RPMI8226 (cell line): ENCODE measurements around the gene C6orf89.
"Not testable (repeated sequence)": the region's sequence is repeated elsewhere in the genome, so short reads cannot be mapped to it uniquely, and the experiment has no call there.

Experiments used
- DNase-seq: peaks from one replicate; pipeline ENCODE4 v3.0.0-alpha.2; 2015

C6orf89 gene

DNA sequence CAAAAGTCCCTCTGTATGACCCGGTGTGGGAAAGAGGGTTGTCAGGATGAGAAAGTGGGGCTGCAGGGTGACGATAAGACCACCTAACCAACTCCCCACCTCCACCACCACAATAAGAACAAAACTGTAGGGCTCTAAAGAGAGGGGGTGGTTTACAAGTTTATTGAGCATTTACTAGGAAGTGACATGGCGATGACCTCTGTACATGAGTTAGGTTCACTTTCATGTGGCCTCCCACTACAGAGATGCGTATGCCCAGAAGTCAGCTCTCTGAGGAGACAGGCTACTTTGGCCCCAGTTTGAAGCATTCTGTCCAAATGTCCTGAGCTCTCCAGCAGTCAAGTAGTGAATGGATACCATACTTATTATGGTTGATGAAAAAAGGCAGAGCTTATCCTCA lies 40.1 kb downstream of the C6orf89 start:
- DNase-seq, result no peak

DNA sequence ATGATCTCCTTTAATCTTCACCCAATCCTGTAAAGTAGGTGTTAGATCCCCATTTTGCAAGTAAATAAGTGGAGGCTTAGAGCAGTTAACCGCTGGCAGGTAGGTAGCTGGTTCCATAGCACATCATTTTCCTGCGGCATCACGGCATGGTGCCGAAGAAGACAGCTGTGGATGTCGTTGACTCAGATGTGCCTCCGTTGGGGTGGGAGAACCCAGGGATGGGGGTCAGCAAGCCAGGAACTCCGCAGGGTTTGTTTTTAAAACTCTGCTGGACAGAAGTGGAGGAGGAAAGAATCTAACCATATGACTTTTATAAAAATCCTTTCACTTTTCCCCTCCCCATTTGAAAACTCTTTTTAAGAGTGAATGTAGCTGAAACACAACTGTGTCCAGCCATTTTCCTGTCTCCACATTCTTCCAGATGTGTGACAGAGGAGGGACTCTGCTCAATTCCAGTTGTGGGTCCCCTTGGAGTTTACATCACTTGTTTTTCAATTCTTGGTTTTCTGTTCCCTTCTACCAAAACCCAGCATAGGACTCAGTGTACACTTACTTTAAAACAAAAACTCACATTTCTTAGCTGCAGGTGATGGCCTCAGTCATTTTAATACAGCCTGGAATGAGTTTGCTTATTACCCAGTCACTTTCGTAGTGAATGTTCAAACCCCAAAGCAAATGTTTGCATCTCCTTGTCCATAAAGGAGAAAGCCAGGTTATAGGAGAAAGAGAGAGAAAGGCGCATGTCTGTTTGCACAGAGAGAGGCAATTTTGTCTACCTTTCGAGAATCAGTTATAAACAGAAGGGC lies 41.2 kb downstream of the C6orf89 start:
- no peak for DNase-seq

DNA sequence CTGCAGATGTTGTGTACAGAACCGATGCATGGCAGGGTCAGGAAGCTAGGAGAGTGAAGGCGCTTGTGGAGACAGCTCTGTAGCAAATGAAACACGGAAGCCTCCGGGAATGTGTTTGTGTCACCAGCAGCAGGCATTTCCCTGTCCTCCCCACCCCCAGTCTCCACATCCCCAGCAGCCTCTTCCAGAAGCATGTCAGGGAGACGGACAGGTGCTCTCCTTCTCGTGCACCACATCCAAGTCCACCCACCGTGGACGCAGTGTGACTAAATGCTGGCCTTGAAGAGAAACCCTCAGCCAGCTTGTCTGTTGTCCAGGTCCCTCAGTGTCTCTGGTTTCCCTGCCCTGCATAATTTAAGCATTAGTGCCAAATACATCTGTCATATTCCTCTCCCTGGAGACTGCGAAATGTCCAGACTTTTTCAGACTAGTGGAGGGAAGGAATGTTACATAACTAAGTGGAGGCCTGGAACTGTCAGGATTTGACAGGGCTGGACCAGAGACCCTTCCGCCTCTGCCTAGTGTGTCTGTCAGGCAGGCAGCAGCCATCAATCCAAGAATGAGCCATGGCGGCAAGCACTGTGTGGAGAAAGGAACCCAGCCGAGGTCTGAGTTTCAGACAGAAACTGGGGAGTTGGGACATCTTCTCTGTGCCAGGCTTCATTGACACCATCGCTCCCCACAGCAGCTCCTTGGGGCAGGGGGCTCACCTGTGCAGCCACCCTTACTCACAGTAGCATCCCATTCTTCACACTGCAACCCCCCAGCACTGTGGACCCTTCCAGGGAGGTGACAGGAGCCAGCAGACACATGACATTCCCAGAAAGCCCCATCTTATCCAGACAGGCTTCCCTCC lies 42.2 kb downstream of the C6orf89 start:
- DNase-seq, result no peak

DNA sequence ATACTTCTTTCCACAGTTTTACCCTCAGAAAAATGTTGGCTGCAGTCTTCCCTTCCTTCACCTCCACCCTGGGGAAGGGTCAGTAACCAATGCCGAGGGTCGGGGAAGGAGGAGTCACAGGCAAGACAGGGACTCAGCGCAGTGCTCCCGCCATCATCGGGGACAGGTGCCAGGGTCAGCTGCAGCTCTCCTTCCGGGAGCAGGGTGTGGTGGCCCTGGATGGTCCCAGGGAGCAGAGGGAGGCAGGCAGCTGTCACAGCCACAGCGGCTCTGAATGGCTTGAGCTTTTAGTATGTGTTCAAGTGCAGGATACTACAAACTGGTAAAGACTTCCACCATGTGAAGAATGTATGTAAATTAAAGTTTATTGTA lies 42.8 kb downstream of the C6orf89 start:
- no peak for DNase-seq

DNA sequence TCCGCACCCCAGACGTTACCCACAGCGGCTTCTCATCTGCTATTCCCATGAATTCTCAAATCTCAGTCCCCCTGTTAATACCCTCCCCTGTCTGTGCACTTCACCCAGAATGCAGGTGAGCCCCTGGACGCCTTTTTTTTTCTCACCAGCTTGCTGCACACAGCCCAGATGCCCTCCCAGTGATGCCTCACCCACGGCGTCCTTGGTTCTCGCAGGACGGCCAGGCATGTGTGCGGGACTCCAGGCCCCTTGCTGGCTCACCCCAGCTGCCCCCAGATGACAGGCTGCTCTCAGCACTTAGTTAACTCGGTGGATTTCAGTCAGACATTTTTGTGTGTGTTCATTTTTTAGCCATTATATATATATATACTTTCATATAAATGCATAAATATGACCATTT lies 43.4 kb downstream of the C6orf89 start:
- DNase-seq, result no peak

DNA sequence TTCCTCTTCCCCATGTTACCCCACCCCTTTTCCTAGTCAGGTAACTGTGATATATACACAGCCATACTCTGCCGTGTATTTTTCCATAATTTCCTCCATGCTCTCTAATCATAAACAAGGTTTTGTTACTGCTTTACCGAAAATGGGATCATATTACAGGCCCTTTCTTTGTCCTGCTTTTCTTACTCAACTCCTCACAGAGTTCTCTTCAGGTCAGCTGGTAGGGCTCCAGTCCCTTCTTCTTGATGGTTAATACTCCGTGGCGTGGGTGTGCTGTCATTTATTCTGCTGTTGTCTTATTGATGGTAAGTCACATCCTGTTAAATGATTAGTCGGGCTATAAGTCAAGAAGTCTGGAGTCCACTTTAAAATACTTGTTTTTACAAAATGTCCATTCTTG lies 43.9 kb downstream of the C6orf89 start:
- no peak for DNase-seq

DNA sequence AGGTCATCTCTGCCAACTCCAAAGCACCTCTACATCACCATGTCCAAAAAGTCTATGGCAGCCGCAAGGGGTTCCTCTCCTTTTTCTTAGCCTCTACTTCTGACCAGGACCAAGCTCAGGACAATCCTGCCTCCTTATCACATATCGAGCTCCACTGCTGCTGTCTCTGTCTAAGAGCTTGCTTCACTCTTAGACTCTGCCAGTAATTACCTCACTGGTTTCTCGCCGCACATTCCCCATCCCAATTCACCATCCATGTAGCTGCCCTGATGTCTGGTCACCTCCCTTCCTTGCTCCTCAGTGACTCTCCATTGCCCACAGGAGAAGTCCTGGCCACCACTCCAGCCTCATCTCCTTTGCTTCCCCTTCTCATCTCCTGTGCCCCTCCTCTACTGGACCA lies 44.7 kb downstream of the C6orf89 start:
- no peak for DNase-seq

DNA sequence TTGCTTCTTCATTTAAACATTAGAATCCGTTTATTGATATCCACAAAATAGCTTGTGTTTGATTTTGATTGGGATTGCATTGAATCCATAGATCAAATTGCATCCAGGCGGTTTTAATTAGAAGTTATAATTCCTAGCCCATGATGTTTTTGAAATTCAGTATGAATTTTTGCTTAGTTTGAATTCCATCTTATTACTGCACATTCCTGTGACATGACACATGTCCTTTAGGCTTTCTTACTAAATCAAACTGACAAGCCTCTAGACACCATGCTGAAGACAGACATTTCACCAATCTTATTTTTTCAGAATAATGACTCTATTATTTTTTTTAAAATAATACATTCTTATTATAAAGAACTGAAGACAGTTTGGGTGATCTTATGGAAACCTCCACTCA lies 47.4 kb downstream of the C6orf89 start:
- DNase-seq, result no peak

DNA sequence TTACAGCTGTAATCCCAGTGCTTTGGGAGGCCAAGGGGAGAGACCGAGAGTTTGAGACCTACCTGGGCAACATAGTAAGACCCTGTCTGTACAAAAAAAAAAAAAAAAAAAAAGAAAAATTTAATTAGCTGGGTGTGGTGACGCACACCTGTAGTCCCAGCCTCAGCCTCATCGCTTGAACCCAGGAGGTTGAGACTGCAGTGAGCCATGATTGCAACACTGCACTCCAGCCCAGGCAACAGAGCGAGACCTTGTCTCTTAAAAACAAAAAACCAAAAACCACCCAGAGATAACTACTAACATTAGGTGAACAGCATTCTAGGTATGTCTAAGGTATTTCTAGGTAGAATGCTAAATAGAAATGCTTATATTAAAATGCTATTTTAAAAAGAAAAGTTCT lies 47.8 kb downstream of the C6orf89 start:
- no peak for DNase-seq

DNA sequence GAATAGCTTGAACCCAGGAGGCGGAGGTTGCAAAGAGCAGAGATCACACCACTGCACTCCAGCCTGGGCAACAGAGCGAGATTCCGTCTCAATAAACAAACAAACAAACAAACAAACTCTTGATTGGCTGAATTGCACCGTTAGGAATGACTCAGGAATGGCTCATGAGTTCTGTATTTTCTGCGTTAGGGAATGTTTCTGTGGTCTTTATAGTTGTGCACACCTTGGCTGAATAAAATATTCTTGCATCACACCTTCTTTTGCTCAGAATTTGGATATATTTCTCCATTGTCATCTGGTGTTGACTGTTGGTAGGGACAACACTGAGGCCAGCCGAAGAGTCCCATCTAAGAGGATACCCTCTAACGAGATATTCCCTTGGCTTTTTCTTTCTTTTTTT lies 49.1 kb downstream of the C6orf89 start:
- DNase-seq, result no peak

DNA sequence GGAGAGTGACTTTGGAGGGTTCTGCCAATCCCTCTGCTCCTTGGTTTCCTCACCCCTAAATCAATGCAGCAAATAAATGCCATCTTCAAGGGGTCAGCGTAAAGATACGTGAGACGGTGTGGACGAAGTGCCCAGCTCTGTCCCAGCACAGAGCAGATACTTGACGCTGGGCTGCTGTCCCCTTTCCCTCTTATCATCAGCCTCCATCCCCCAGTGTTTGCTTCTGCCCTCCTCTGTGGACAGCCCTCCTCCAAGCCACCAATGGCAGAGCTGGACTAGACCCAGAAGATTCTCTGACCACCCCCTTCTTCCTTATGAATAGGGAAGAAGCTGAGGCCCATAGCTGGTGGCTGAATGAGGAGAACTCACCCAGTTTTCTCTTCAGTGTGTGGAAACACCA lies 51.1 kb downstream of the C6orf89 start:
- DNase-seq, result no peak

DNA sequence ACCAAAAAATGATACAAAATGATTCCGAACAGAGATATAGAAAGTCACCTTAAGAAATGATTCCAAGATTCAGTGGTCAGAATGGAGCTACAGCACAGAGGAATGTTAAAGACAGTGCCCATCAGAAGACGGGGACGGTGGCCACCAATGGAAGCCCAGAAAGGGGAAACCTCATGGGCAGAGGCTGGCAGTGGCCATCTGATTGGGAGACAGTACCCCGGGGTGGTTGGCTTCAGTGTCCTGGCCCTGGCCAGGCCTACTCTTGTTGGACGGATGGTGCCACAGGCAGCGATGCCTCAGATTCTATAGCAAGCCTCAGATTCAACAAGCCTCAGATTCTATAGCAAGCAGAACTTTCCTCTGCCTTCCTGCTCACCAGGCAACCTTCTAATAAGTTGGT lies 52.1 kb downstream of the C6orf89 start:
- DNase-seq, result no peak

DNA sequence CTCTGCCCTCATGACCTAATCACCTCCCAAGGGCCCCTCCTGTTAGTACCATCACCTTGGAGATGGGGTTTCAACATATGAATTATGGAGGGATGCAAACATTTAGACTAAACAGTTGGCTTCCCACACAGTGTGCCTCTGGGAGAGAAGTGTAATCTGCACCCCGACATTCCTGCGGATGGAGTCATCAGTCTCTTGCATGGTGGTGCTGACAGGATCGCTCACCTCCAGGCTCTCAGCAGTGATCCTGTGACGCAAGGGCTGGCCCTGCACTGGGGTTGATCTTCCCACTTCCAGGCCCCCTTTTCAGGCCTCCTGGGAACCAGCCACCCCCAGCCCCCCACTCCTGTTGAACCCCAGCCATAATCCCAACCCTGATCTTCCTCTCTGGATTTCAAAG lies 52.8 kb downstream of the C6orf89 start:
- DNase-seq, result no peak

DNA sequence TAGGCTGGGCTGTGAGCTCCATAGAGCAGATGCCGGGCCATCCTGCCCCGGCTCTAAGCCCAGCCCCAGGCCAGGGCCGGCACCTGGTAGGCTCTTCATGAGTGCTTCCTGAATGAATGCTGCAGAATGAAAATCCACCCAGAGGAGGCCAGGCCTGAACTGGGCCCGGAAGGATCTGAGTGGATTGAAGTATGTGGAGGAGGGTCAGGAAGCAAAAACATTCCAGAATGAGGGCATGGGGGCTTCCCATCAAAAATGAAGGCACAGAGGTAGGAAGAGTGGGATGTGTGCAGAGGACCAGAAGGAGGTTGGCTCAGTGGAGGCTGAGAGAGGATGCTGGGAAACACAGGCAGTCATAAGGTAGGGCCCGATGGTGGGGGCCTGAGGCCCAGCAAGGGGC lies 53.3 kb downstream of the C6orf89 start:
- DNase-seq, result not testable (repeated sequence)

DNA sequence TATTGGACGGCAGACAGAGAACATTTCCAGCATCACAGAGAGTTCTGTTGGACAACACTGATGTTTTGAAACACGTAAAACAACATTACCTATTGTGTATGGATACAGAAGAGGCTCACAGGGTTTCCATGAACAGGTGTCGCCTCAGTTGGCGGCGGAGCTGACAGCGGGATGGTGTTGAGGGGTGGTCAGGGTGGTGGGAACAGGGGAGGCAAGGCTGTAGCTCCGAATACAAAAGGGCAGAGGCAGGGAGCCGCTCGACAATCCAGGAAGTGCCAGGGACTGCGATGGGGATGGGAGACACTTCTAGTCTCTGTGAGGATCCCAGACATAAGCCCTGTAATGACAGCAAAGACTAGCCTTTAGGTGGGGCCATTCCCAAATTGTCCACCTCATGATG lies 54.3 kb downstream of the C6orf89 start:
- no peak for DNase-seq

DNA sequence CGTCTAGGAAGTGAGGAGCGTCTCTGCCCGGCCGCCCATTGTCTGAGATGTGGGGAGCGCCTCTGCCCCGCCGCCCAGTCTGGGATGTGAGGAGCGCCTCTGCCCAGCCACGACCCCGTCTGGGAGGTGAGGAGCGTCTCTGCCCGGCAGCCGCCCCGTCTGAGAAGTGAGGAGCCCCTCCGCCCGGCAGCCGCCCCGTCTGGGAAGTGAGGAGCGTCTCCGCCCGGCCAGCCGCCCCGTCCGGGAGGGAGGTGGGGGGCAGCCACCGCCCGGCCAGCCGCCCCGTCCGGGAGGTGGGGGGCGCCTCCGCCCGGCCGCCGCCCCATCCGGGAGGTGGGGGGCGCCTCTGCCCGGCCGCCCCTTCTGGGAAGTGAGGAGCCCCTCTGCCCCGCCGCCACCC lies 55.8 kb downstream of the C6orf89 start:
- DNase-seq, result not testable (repeated sequence)

DNA sequence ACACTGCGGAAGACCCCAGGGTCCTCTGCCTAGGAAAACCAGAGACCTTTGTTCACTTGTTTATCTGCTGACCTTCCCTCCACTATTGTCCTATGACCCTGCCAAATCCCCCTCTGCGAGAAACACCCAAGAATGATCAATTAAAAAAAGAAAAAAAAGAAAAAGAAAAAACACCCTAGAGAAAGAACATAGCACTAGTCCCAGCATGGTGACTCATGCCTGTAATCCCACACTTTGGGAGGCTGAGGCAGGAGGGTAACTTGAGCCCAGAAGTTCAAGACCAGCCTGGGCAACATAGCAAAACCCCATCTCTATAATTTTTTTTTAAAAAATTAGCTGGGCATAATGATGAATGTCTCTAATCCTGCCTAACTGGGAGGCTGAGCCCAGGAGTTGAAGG lies 56.6 kb downstream of the C6orf89 start:
- not testable (repeated sequence) for DNase-seq

DNA sequence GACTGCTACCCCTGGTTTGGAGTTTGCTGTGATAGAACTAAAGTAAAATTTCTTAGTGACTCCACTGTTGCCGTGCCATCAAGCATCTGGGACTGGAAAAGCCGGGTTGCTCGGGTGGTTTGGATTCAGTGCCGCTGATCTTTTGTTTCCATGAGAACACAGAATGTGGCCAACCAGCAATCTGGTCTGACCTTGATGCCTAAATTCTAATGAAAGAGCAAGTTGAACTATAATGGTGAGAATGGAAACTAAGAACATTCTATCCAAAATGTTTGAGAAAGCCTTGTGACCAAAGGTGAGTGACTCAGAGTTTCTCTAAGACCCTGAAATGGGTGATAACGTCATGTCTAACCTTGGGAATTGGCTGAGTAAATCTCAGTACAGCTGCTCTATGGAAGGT lies 58.9 kb downstream of the C6orf89 start:
- DNase-seq, result no peak

DNA sequence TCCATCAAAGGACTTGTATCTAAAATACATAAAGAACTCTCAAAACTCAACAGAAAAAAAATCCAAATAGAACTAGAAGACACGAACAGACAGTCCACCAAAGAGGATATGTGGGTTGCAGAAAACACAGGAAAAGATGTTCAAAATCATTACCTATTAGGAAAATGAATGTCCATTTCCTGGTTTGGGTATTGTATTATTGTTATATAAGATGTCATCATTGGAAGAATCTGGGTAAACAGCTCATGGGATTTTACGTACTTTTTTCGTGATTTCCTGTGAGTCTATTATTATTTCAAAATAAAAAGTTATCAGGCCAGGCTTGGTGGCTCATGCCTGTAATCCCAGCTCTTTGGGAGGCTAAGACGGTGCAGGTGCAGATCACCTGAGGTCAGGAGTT lies 59.5 kb downstream of the C6orf89 start:
- DNase-seq, result no peak

DNA sequence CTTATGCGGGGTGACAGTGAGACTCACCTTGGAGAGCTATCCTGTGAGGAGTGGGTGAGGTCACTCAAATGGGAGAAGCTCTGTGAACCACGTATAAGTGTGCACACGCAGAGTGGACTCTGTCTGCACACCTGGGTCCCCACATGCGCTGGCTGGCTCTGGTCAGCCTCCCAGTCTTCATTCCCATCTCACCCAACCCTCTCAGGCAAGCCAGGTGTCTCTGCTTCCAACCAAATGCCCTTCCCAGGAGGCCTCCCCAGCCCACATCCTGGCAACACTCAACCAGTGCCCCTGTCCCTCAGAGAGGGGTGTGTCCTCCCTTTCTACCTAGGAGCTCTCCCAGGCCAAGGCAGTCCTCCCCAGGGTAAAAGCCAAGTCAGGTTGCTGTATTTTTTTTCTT lies 60.8 kb downstream of the C6orf89 start:
- no peak for DNase-seq

DNA sequence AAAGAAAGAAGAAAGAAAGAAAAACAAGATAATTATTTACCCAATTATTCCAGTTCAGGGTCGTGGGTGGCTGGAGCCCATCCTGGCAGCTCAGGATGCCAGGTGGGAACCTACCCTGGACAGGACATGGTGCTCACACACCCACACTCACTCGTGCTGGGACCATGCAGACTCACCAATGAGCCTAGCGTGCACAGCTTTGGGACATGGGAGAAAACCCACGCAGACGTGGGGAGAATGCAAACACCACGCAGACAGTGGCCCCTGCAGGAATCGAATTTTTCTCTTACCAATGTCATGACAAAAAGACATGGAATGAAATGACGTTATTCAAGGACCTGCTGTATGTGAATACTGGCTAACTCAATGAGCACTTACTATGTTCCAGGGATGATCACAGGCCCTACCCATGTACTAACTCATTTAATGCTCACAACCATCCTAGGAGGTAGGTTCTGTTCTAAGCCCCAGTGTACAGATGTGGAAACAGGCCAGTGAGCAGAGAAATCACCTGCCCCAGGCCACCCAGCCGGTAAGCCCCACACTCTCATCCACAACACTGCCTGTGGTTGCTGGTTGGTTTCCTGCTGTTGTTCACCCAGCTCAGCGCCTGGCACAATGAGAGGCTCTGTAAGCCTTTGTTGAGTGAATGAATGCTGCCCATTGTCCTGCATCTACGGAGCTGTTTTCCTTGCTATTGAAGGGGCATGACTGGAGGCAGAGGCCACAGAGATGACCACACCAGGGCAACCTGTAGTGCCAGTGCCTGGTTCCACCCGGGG lies 62.0 kb downstream of the C6orf89 start:
- no peak for DNase-seq

DNA sequence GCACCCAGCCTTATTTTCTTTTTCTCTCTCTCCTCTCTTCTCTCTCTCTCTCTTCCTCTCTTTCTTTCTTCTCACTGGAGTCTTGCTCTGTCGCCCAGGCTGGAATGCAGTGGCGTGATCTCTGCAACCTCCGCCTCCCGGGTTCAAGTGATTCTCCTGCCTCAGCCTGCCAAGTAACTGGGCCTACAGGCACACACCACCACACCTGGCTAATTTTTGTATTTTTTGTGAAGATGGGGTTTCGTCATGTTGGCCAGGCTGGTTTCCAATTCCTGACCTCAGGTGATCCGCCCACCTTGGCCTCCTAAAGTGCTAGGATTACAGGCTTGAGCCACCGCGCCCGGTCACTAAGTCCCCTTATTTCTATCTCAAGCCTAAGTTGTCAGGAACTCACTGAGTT lies 63.3 kb downstream of the C6orf89 start:
- DNase-seq, result not testable (repeated sequence)

DNA sequence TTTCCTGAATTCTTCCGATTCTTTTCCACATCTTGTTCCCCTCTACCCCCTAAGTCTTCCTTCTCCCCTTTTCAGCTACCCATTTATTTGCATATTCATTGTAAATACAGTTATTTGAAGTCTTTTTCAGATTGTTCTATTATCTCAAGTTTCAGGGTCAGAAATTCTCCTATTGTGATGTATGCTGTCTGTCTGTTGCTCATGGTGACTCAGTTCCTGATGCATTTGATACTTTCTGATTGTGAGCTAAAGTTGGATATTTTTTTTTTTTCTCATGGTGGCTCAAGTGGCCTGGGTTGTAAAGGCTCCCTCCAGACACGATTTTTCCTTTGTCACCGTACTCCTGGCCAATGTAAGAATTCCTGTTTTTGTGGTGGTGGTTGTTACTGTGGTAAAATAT lies 63.9 kb downstream of the C6orf89 start:
- DNase-seq, result no peak

DNA sequence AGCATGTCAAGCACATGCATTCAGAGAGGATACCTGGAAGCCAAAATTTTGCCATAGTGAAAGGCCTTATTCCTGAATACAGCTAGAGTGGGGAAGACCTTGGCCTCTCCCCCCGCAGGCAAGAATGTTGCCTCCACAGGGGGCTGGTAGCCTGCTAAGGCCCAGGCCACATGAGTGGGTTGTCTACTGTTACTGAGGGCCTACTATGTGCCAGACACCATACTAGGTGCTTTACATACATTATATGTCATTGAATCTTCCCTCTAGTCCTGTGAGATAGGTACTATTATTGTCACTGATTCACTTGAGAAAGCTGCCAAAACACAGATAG lies 68.1 kb downstream of the C6orf89 start:
- DNase-seq, result no peak
